Osteoblast (primary cell): ENCODE results near the gene C14orf132. TPM values are rescaled to one million over a fixed set of nuclear protein-coding genes. Genes with fewer than 3 reads are reported as not detected.

Experiments used
- DNase-seq: peaks from one replicate; pipeline ENCODE4 v3.0.0; 2011; ENCODE audit warnings: low spot score, mixed read lengths; ENCODE audit not compliant: insufficient read length; ENCODE audit errors: missing footprints
- H2AFZ ChIP-seq: 2 replicates; pipeline ENCODE4 v1.6.0; 2011; ENCODE audit warnings: mild to moderate bottlenecking, low read length
- H3K27ac ChIP-seq: 2 replicates; pipeline ENCODE4 v1.5.1; 2011; ENCODE audit warnings: mild to moderate bottlenecking, low read depth, low read length, moderate library complexity
- H3K27me3 ChIP-seq: 2 replicates; pipeline ENCODE4 v1.6.0; 2012; ENCODE audit warnings: mild to moderate bottlenecking, control low read depth, inconsistent platforms, low read length, moderate library complexity; ENCODE audit not compliant: insufficient read depth
- H3K36me3 ChIP-seq: 2 replicates; pipeline ENCODE4 v1.5.1; 2011; ENCODE audit warnings: mild to moderate bottlenecking, low read length, control low read depth, moderate library complexity; ENCODE audit not compliant: insufficient read depth
- H3K4me1 ChIP-seq: 2 replicates; pipeline ENCODE4 v1.5.1; 2011; ENCODE audit warnings: mild to moderate bottlenecking, low read length, control low read depth, moderate library complexity; ENCODE audit not compliant: insufficient read depth
- H3K4me2 ChIP-seq: 2 replicates; pipeline ENCODE4 v1.6.0; 2011; ENCODE audit warnings: mild to moderate bottlenecking, low read length; ENCODE audit not compliant: insufficient read depth
- H3K4me3 ChIP-seq: fragments of 200-600 bp; sonication (generic); 3 replicates; pipeline ENCODE4 v1.5.1; 2012; ENCODE audit warnings: mild to moderate bottlenecking, low read length, inconsistent platforms; ENCODE audit not compliant: insufficient read depth
- H3K79me2 ChIP-seq: 2 replicates; pipeline ENCODE4 v1.6.0; 2012; ENCODE audit warnings: mild to moderate bottlenecking, low read length, control low read depth, inconsistent platforms; ENCODE audit not compliant: insufficient read depth
- H3K9me3 ChIP-seq: 2 replicates; pipeline ENCODE4 v1.5.1; 2011; ENCODE audit warnings: low read depth, low read length, control low read depth
- H4K20me1 ChIP-seq: 2 replicates; pipeline ENCODE4 v1.6.0; 2012; ENCODE audit warnings: mild to moderate bottlenecking, low read length, control low read depth; ENCODE audit not compliant: insufficient read depth
- total RNA-seq: library from RNA; depleted of rRNA; stranded (reverse); fragments of >200 nt; gene quantifications from 2 replicates; pipeline ENCODE4 v1.2.3, GENCODE V29; 2012
- TF ChIP-seq, protein P1 (sequence below): IDR thresholded peaks from 2 replicates; pipeline ENCODE4 v1.5.1; 2011; ENCODE audit warnings: mild to moderate bottlenecking, low read depth, low read length, moderate library complexity; ENCODE audit errors: extremely low read depth

C14orf132 gene
- total RNA-seq, 1 donor: 40.2 TPM

DNA sequence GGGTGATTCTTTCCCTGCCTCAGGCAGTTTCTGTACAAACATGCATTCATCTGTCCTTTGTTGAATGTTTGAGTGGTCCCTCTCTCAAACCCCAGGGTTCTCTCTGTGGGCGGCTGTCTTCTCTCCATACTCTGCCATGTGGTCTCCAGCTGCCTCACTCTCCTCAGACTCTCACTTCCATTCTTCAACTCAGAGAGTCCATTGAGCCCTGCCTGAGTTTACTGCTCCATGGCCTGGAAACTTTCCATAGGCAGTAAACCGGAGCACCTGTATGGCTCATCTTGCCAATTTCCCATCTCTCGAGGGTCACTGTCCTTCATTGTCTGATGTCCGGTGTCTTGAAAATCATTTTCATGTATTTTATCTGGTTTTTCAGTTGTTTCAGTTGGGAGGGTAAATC is 11.3 kb downstream of the C14orf132 start:
- Histone ChIP-seq H3K79me2 (peaks cover 85% of the 10 kb centered on the region), H3K4me2 (no peak overlapping the region), H3K27ac (no peak overlapping the region), H3K9me3 (no peaks in the 10 kb centered on the region), H4K20me1 (peaks cover 42% of the 10 kb centered on the region), H3K4me3 (no peak overlapping the region), H3K27me3 (no peaks in the 10 kb centered on the region), H3K36me3 (peaks cover 13% of the 10 kb centered on the region), H2AFZ (no peak overlapping the region), H3K4me1 (peaks cover 44% of the 10 kb centered on the region)
- TF ChIP-seq, protein P1, sequence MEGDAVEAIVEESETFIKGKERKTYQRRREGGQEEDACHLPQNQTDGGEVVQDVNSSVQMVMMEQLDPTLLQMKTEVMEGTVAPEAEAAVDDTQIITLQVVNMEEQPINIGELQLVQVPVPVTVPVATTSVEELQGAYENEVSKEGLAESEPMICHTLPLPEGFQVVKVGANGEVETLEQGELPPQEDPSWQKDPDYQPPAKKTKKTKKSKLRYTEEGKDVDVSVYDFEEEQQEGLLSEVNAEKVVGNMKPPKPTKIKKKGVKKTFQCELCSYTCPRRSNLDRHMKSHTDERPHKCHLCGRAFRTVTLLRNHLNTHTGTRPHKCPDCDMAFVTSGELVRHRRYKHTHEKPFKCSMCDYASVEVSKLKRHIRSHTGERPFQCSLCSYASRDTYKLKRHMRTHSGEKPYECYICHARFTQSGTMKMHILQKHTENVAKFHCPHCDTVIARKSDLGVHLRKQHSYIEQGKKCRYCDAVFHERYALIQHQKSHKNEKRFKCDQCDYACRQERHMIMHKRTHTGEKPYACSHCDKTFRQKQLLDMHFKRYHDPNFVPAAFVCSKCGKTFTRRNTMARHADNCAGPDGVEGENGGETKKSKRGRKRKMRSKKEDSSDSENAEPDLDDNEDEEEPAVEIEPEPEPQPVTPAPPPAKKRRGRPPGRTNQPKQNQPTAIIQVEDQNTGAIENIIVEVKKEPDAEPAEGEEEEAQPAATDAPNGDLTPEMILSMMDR: no peak
- no peak for DNase-seq

DNA sequence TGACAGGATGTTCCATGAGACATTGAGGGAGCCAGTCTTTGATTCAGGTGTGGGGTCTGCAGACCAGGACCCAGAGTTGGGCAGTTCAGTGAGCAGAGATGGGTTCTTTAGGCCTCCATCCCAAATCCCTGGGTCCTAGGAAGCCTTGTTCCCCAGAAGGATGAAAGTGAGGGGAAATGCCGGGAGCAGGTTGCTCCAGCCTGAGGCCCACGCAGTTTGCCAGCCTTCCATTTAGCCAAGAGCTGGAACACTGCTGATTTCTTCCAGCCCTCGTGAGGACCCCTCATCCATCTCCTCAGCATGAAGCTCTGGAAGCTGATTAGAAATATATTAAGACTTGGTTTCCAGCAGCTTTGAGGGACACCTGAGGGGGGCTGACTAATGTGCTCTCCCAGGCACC is 12.1 kb downstream of the C14orf132 start:
- Histone ChIP-seq H2AFZ (no peak overlapping the region), H3K4me1 (peaks cover 47% of the 10 kb centered on the region), H3K4me3 (no peak overlapping the region), H3K27me3 (no peaks in the 10 kb centered on the region), H3K36me3 (peaks cover 13% of the 10 kb centered on the region), H3K79me2 (peaks cover 85% of the 10 kb centered on the region), H3K9me3 (no peaks in the 10 kb centered on the region), H3K27ac (no peak overlapping the region), H3K4me2 (no peak overlapping the region), H4K20me1 (peaks cover 41% of the 10 kb centered on the region)
- TF ChIP-seq, protein P1: no peak
- no peak for DNase-seq

DNA sequence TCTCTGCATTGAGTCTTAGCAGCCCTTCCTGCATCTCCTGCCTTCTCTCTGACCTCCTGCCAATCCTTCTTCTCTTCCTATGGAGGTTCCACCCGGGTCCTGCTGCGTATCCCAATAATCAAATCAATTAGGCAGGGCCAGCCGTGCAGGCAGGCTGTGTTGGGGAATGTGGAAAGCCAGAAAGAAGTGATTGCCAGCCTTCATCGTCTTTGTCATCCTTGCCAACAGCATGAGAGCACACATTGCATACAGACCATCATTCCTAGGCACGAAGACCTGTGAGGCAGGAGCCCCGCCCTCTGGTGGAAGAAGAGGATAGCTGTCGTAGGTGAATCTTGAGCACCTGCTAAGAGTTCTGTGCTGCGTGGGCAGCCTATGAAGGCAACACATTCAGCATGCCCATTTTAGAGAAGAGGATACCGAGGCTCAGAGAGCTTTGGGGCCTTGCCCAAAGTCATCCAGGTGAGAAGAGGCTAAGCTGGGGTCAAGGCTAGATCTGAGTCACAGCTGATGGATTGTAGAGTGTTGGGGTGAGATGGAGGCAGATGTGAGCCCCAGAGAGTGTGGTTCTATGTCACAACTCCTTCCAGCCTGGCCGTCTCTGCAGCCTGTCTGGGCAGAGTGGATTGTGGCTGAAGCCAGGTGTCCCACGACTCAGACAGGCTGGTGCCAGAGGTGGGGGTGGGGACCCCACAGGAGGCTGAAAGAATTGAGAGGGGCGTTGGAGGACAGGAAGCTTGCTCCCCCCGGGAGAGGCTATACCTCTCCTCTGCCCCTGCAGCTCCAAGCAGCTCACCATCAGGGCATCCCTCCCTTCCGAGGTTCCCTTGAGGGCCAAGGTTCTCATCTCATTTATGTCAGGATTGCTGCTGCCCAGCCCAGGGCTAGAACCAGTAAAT is 12.7 kb downstream of the C14orf132 start:
- H3K27me3 ChIP-seq: no peaks in the 10 kb centered on the region
- peaks cover 46% of the 10 kb centered on the region for H4K20me1 ChIP-seq
- H3K9me3 ChIP-seq: no peaks in the 10 kb centered on the region
- H3K27ac ChIP-seq: no peak overlapping the region
- H3K4me3 ChIP-seq: no peak overlapping the region
- no peak for DNase-seq
- no peak overlapping the region for H2AFZ ChIP-seq
- TF ChIP-seq, protein P1: no peak
- peaks cover 85% of the 10 kb centered on the region for H3K79me2 ChIP-seq
- H3K4me1 ChIP-seq: peaks cover 40% of the 10 kb centered on the region
- peaks cover 13% of the 10 kb centered on the region for H3K36me3 ChIP-seq
- H3K4me2 ChIP-seq: no peak overlapping the region

DNA sequence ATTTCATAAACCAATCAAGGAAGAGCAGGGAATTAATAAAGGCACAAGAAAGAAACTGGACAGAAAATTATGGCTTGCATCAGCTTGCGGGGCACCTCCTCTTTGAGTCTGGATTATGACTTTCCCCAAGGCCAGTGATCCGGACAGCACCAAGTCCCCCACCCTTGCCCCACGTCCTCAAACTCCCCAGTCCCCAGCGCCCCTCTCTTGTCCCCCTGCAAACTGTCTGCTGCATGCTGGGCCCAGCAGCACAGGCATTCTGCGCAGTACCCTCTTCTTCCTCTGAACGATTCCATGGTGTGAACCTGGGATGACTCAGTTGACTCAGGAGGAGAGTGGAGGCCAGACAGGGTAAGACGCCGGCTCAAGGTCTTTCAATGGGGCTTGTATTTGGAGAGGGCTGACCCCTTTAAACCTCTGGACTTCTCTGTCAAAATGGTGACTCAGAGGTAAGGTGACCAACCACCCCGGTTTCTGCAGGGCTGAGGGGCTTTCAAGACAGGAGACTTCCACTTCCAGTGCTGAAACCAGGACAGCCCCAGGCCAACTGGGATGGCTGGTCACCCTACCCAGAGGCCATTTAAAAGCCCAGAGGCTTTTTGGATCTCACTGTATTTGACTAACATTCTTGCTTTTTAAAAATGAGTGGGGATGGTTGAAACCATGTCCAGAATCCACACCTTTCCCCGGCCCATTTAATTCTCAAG is 13.5 kb downstream of the C14orf132 start:
- TF ChIP-seq, protein P1: no peak
- Histone ChIP-seq H3K27me3 (no peaks in the 10 kb centered on the region), H3K36me3 (peaks cover 15% of the 10 kb centered on the region), H3K9me3 (no peaks in the 10 kb centered on the region), H3K27ac (peak overlapping the region; percentile 95), H2AFZ (no peak overlapping the region), H3K4me3 (no peak overlapping the region), H3K79me2 (peaks cover 84% of the 10 kb centered on the region), H3K4me2 (no peak overlapping the region), H4K20me1 (peaks cover 49% of the 10 kb centered on the region), H3K4me1 (peaks cover 36% of the 10 kb centered on the region)
- DNase-seq: peak; percentile 76
